Mucosa of rectum (tissue), 2 donors: Measurements from ENCODE around the gene GTPBP3.

Experiments
- H3K27ac ChIP-seq, 2 donors: one replicate each; pipeline ENCODE4 v1.7.0; 2013; ENCODE audit warnings: inconsistent platforms in 2 of 2, low read depth in 2 of 2, low read length in 2 of 2
- H3K27me3 ChIP-seq, 2 donors: one replicate each; pipeline ENCODE4 v1.7.0; 2013; ENCODE audit warnings: low read length in 2 of 2; ENCODE audit not compliant: control insufficient read depth in 2 of 2, insufficient read depth in 2 of 2
- H3K36me3 ChIP-seq, 2 donors: one replicate each; pipeline ENCODE4 v1.7.0; 2013; ENCODE audit warnings: low read length in 2 of 2; ENCODE audit not compliant: control insufficient read depth in 2 of 2, insufficient read depth in 2 of 2
- H3K4me1 ChIP-seq, 2 donors: one replicate each; pipeline ENCODE4 v1.7.0; 2013; ENCODE audit warnings: low read length in 2 of 2, mild to moderate bottlenecking in 1 of 2; ENCODE audit not compliant: control insufficient read depth in 2 of 2, insufficient read depth in 2 of 2
- H3K4me3 ChIP-seq, 2 donors: one replicate each; pipeline ENCODE4 v1.7.0; 2013; ENCODE audit warnings: low read length in 2 of 2
- H3K9ac ChIP-seq, 2 donors: one replicate each; pipeline ENCODE4 v1.7.0; 2013; ENCODE audit warnings: low read length in 2 of 2, low read depth in 1 of 2, mild to moderate bottlenecking in 1 of 2
- H3K9me3 ChIP-seq, 2 donors: one replicate each; pipeline ENCODE4 v1.7.0; 2013; ENCODE audit warnings: low read length in 2 of 2; ENCODE audit not compliant: control insufficient read depth in 2 of 2
- donor health status: healthy.
- donor health status: Normal muscosa, but diverticular disease.

GTPBP3 gene

DNA sequence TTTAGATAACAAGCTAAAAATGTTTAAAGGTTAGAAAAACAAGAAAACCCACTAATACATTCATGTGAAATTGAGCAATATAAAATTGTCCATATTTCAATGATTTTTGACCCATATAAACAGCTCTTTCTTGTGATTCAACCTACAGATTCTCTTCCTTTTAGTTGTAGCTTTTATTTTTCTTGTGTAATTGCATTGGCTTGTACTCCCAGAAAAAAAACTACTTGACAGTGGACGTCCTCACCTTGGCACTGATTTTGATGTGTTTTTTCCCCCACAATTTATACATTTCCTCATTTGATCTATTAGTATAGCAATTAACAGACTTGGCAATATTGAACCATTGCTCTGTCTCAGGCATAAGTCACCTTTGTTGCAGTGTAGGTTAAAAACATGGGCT lies 51.9 kb downstream of the GTPBP3 start:
- H3K4me1 ChIP-seq: peaks cover 11 to 16% of the 10 kb centered on the region in 2 donors
- H3K9ac ChIP-seq: no peak overlapping the region
- H3K4me3 ChIP-seq: no peak overlapping the region
- no peak overlapping the region for H3K27ac ChIP-seq
- H3K27me3 ChIP-seq: peaks cover 7 to 9% of the 10 kb centered on the region in 2 donors
- H3K36me3 ChIP-seq: no peaks in the 10 kb centered on the region
- H3K9me3 ChIP-seq: no peaks in the 10 kb centered on the region

DNA sequence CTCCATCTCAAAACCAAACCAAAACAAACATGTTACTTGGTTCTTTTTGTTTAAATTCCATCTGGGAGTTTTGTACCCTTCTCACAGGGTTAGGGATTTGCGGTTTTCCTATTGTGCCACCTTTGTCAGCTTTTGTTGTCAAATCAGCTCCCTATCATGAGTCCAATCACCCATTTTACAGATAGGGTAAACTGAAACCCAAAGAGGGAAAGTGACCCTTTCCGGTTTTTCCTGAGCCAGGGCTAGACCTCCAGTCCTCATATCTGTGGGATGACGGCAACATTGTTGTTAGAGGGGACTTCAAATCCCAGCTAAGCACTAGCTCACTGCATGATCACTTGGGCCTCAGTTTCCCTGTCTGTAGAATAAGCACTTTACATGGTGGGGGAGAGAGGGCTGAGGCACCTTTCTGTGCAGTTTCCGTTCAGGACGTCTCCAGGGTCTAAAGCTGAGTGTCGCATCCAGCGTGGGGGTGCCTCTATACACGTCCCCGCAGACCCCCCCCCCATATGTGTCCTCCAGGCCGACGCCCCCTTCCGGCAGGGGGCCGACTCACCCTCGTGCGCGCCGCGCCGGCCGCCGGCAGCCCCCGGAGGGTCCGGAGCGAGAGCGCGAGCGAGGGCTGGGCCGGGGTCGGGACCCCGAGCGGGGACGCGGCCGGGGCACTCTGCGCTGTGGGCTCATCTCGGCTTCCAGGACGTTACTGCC lies 52.8 kb downstream of the GTPBP3 start:
- peak overlapping the region; percentile 49 to 57 for H3K9ac ChIP-seq

DNA sequence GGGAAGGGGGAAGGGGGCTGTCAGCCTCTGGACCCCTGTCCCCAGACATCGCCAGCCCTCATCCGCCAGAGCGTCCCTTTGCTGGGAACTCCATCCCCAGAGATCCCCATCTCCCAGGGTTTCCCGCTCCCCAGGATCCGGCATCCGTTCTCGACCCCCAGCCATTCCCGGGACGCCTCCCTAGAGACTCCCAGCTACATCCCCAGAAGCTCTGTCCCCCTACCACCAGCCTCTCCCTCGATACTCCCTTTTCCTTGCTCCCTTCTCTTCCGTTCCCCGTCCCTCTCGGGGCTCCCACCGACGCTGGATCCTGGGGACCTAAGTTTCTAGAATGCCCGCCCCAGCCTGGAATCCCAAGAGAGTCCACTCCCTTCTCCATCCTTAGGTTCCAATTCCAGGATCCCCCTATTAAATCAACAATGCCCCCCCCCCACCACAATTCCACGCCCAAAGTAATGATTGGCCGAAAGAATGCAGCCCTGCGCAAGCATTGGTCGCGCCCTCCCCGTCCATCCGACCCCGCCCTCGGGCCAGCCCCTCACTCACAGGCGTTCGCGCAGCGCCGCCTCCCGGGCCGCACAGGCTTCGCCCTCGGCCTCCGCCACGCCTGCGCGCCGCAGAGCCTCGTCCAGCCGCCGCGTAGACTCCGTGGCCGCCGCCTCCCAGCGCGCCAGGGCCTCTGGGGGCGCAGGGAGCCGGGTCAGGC lies 53.5 kb downstream of the GTPBP3 start:
- Histone ChIP-seq H3K27ac (no peak overlapping the region), H3K9me3 (no peaks in the 10 kb centered on the region), H3K27me3 (peaks cover 7 to 9% of the 10 kb centered on the region in 2 donors), H3K4me1 (peaks cover 11 to 14% of the 10 kb centered on the region in 2 donors), H3K36me3 (no peaks in the 10 kb centered on the region), H3K4me3 (peak overlapping the region; percentile 56 to 78), H3K9ac (peak overlapping the region; percentile 49 to 57)

More for the DNA sequence above, 52.8 kb downstream of the GTPBP3 start:
- H3K36me3 ChIP-seq: no peaks in the 10 kb centered on the region
- peaks cover 11 to 16% of the 10 kb centered on the region in 2 donors for H3K4me1 ChIP-seq
- H3K27ac ChIP-seq: no peak overlapping the region
- H3K27me3 ChIP-seq: peaks cover 7 to 9% of the 10 kb centered on the region in 2 donors
- no peaks in the 10 kb centered on the region for H3K9me3 ChIP-seq
- H3K4me3 ChIP-seq: peak overlapping the region; percentile 56 to 73

DNA sequence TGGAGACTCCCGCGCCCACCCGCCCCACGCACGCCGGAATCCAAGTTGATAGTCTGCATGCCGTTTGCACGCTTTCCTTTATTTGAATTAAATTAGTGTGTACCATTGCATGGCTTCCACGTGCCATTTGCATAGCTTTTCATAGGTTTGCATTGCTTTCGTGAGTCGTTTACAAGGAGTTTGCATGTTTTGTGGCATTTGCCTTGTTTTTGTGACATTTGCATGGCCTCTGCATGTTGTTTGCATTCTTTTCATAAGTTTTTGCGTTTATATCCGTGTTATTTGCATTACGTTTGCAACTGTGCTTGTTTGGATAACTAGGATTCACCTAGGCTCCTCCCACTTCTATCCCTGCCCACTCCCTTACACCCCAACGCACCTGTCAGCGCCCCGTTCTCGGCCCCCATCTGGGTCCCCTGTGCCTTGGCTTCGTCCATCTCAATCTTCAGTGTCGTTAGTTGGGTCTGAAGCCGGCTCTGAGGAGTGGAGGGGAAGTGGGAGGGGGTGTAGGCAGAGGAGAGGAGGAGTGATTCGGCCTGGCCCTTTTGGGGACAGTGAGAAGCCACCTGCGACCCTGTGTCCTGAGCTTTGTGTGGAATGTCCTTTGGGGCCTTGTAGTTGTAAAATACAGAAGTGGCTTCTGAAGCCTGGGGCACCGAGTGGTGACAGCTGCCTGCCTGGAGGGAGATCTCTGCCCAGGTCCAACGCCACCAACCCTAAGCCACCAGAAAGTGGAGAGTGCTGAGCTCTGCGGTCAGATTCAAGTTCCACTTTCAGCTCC lies 54.2 kb downstream of the GTPBP3 start:
- H3K4me1 ChIP-seq: peaks cover 11 to 13% of the 10 kb centered on the region in 2 donors
- peak overlapping the region in 1 of 2 donors; percentile 43 for H3K27ac ChIP-seq
- no peaks in the 10 kb centered on the region for H3K9me3 ChIP-seq
- no peaks in the 10 kb centered on the region for H3K36me3 ChIP-seq
- peaks cover 7 to 9% of the 10 kb centered on the region in 2 donors for H3K27me3 ChIP-seq
- peak overlapping the region in 1 of 2 donors; percentile 49 for H3K9ac ChIP-seq
- H3K4me3 ChIP-seq: peak overlapping the region; percentile 21 to 78
